ENCODE measurements around the gene SRGAP3.

- TF ChIP-seq CTCF (conservative IDR thresholded peaks at IDR 0.05) (no peak), ZFX (IDR thresholded peaks at IDR 0.05) (no peak)
Measured at GRCh38 chr3:9229325-9229724, 20.1 kb downstream of the SRGAP3 start.

Data from C4-2B (cell line).